Measurements from ENCODE around the gene RPL7A. TPM values are rescaled to one million over a fixed set of nuclear protein-coding genes. Genes with fewer than 3 reads are reported as not detected.

Gene RPL7A
- total RNA-seq, 1 donor from 2014 or later = 3,393 TPM

- no peak for DNase-seq (ENCODE audit: low read depth)
- peak within 1 kb of the TSS; percentile 98 for H3K4me3 ChIP-seq (ENCODE audit: low read depth, low read length)
- TF ChIP-seq CTCF (conservative IDR thresholded peaks at IDR 0.05; ENCODE audit: low read depth, low read length) = no peak
Measured at GRCh38 chr9:133335924-133336811, 11.8 kb upstream of the RPL7A start, which contains the start of gene SURF6. SURF6 (minus strand) TSS chr9:133336188; CDS start chr9:133336132, 56 bp downstream.

GRCh38 chr9:133339641-133340040 is 8.4 kb upstream of the RPL7A start:
- no peak for DNase-seq (ENCODE audit: low read depth)
- no peak for TF ChIP-seq CTCF (conservative IDR thresholded peaks at IDR 0.05; ENCODE audit: low read depth, low read length)
- no peak overlapping the region for H3K4me3 ChIP-seq (ENCODE audit: low read depth, low read length)

GRCh38 chr9:133340256-133340655 is 7.8 kb upstream of the RPL7A start:
- no peak for TF ChIP-seq CTCF (conservative IDR thresholded peaks at IDR 0.05; ENCODE audit: low read depth, low read length)
- no peak overlapping the region for H3K4me3 ChIP-seq (ENCODE audit: low read depth, low read length)
- DNase-seq (ENCODE audit: low read depth) = no peak

GRCh38 chr9:133340916-133341315 is 7.1 kb upstream of the RPL7A start:
- no peak overlapping the region for H3K4me3 ChIP-seq (ENCODE audit: low read depth, low read length)
- DNase-seq (ENCODE audit: low read depth) = no peak
- TF ChIP-seq CTCF (conservative IDR thresholded peaks at IDR 0.05; ENCODE audit: low read depth, low read length) = no peak

- no peak for TF ChIP-seq CTCF (conservative IDR thresholded peaks at IDR 0.05; ENCODE audit: low read depth, low read length)
Measured at GRCh38 chr9:133341369-133342068, 6.5 kb upstream of the RPL7A start.

GRCh38 chr9:133342069-133342406 is 6.0 kb upstream of the RPL7A start:
- no peak for DNase-seq (ENCODE audit: low read depth)
- H3K4me3 ChIP-seq (ENCODE audit: low read depth, low read length) = no peak overlapping the region
- TF ChIP-seq CTCF (conservative IDR thresholded peaks at IDR 0.05; ENCODE audit: low read depth, low read length) = peak; percentile 42

More at GRCh38 chr9:133341369-133342068, 6.5 kb upstream of the RPL7A start:
- no peak for DNase-seq (ENCODE audit: low read depth)
- H3K4me3 ChIP-seq (ENCODE audit: low read depth, low read length) = no peak overlapping the region
